NCI-H146 treated with DMSO at 0.1 percent for 48 hours (cell line): ENCODE results near the gene IQCK.
A peak's percentile ranks its signal among the peaks of the same experiment; 100 is the strongest.
"Not testable (repeated sequence)": the region's sequence is repeated elsewhere in the genome, so short reads cannot be mapped to it uniquely, and the experiment has no call there.

ENCODE experiments used
- DNase-seq: peaks from one replicate; lab custom pipeline; 2025; ENCODE audit not compliant: unreplicated experiment; lab: John Stamatoyannopoulos, UW

Gene IQCK

GRCh38 chr16:19715566-19715965 lies 2.5 kb upstream of the IQCK start:
- no peak for DNase-seq

GRCh38 chr16:19716183-19716582 lies 1.9 kb upstream of the IQCK start:
- no peak for DNase-seq

- DNase-seq, result not testable (repeated sequence)
Measured at GRCh38 chr16:19716728-19717127, 1.3 kb upstream of the IQCK start.

- DNase-seq, result no peak
Measured at GRCh38 chr16:19717314-19717713, 757 bp upstream of the IQCK start.

GRCh38 chr16:19718624-19718965 lies 524 bp downstream of the IQCK start:
- DNase-seq, result peak; percentile 38

- no peak for DNase-seq
Measured at GRCh38 chr16:19722269-19722952, 4.3 kb downstream of the IQCK start.

GRCh38 chr16:19722981-19723380 lies 4.9 kb downstream of the IQCK start:
- no peak for DNase-seq

GRCh38 chr16:19728636-19728965 lies 10.5 kb downstream of the IQCK start:
- DNase-seq, result no peak

- DNase-seq, result no peak
Measured at GRCh38 chr16:19733551-19733950, 15.5 kb downstream of the IQCK start.

- no peak for DNase-seq
Measured at GRCh38 chr16:19735074-19735867, 17.2 kb downstream of the IQCK start.

- DNase-seq, result no peak
Measured at GRCh38 chr16:19737306-19738038, 19.4 kb downstream of the IQCK start.

GRCh38 chr16:19741354-19741753 lies 23.3 kb downstream of the IQCK start:
- no peak for DNase-seq

- DNase-seq, result no peak
Measured at GRCh38 chr16:19743816-19744159, 25.7 kb downstream of the IQCK start.

GRCh38 chr16:19744670-19745069 lies 26.6 kb downstream of the IQCK start:
- peak; percentile 81 for DNase-seq

GRCh38 chr16:19745286-19746010 lies 27.4 kb downstream of the IQCK start:
- DNase-seq, result no peak

- no peak for DNase-seq
Measured at GRCh38 chr16:19746561-19746960, 28.5 kb downstream of the IQCK start.

GRCh38 chr16:19748389-19749168 lies 30.5 kb downstream of the IQCK start:
- no peak for DNase-seq

GRCh38 chr16:19749571-19750080 lies 31.6 kb downstream of the IQCK start:
- DNase-seq, result no peak

- no peak for DNase-seq
Measured at GRCh38 chr16:19751478-19752385, 33.7 kb downstream of the IQCK start.
